ENCODE measurements around the gene SDK2. TPM values are rescaled to one million over a fixed set of nuclear protein-coding genes. Genes with fewer than 3 reads are reported as not detected.

The SDK2 gene
- total and polyA plus RNA-seq, 2 of the 8 experiments (the other 6 are each of a cell fraction or from before 2014, with no cell fraction given): 3.9 to 4.1 TPM

DNA sequence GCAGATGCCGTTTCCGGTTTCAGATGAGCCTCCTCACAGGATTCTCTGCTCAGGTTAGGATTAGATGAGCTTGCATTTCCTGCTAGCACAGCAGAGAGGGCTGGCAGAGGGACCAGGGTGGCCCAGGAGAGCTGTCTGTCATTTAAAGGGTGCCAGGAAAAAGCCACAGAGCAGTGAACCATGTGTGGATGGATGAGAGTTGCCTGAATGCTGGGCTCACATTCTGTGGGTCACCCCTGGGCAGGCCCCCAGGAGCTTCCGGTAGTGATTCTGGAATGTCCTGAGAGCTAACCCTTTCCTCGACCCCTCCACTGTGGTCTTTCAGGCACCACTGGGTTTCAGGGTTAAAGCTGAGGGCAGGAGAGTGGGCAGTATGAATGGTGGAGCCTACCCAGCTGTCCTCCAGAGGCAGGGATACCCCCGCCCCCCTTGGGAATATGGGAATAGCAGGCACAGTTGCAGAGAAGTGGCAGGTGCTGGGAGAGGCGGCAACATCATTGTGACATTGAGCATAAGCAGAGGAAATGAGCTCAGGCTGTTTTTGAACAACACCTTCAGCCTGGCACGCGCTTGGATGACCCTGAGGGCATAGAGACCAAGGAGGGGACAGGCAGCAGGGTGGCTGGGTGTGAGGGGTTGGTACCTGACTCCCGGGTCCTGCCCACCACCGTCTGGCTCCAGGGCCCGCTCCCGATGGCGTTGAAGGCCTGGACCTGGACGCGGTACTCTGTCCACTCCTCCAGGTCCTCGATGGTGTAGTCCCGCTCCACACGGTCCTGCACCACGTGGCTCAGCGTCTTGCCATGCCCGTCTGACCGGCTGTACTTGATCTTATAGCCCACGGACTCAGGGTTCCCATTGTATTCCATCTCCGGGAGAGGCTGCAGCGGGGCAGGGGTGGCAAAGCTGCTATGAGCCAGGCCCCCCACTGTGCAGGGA is 249.5 kb downstream of the SDK2 start:
- TF ChIP-seq POU5F1 (IDR thresholded peaks at IDR 0.05; ENCODE audit: low read depth, low read length): no peak
- TF ChIP-seq, protein P1, sequence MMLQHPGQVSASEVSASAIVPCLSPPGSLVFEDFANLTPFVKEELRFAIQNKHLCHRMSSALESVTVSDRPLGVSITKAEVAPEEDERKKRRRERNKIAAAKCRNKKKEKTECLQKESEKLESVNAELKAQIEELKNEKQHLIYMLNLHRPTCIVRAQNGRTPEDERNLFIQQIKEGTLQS (IDR thresholded peaks at IDR 0.05; ENCODE audit: insufficient read depth, low read depth, low read length): no peak
- no peak for TF ChIP-seq SRF (IDR thresholded peaks at IDR 0.05; ENCODE audit: low read depth, low read length)
- TF ChIP-seq SAP30 (IDR thresholded peaks at IDR 0.05; ENCODE audit: insufficient read depth, insufficient replicate concordance, low read length): no peak
- TF ChIP-seq KDM1A (IDR thresholded peaks at IDR 0.05; ENCODE audit: borderline replicate concordance, low read length): no peak
- TF ChIP-seq TAF1 (IDR thresholded peaks at IDR 0.05; ENCODE audit: low read depth, low read length): no peak
- no peak for TF ChIP-seq TCF12 (IDR thresholded peaks at IDR 0.05; ENCODE audit: low read depth, low read length)
- H2BK120ac ChIP-seq (replicated peaks; ENCODE audit: low read depth, low read length): no peak overlapping the region
- H2AK5ac ChIP-seq (ENCODE audit: low read depth, low read length): no peak overlapping the region
- peaks cover 0 to 1% of the 10 kb centered on the region in 2 experiments for H4K20me1 ChIP-seq (replicated peaks in 1 of 2; ENCODE audit: control insufficient read depth in 1 of 2, insufficient read depth in 2 of 2, low read length in 2 of 2)
- H2AFZ ChIP-seq (ENCODE audit: low read length): no peak overlapping the region
- H3K56ac ChIP-seq (replicated peaks; ENCODE audit: insufficient read length, low read depth, low read length): no peak overlapping the region
- H3K79me2 ChIP-seq (ENCODE audit: control insufficient read depth in 1 of 2, insufficient read depth in 2 of 2, low read length in 2 of 2): no peaks in the 10 kb centered on the region
- no peak overlapping the region for H3K18ac ChIP-seq (ENCODE audit: extremely low read depth, low read length)
- WGBS, 2 experiments (ENCODE audit: extremely low coverage in 1 of 2, insufficient coverage in 1 of 2, insufficient read length in 1 of 2, insufficient replicate concordance in 2 of 2, low coverage in 1 of 2, low lambda C conversion rate in 2 of 2, missing lambda C conversion rate in 1 of 2): 87% methylated on average over 25 of the region's 25 CpGs; no CpG with 5 or more reads in 1 of the 2 experiments
- no peak overlapping the region for H2BK20ac ChIP-seq (ENCODE audit: low read length)
- POLR2A ChIA-PET (ENCODE audit: partially characterized antibody): no interaction called here
- no peaks in the 10 kb centered on the region for H3K27me3 ChIP-seq (replicated peaks in 1 of 4; ENCODE audit: control insufficient read depth in 3 of 4, extremely low read depth in 1 of 4, insufficient read depth in 3 of 4, low read length in 3 of 4)
- no peaks in the 10 kb centered on the region for H3K9me3 ChIP-seq (ENCODE audit: insufficient read depth in 2 of 2, low read depth in 1 of 2, low read length in 1 of 2)
- H4K8ac ChIP-seq (ENCODE audit: extremely low read depth, insufficient read depth, low read length): peak overlapping the region; percentile 51; the same call in 1 of the 2 replicates
- no peak overlapping the region for H2BK15ac ChIP-seq (ENCODE audit: low read length)
- peak overlapping the region; percentile 27 for H4K91ac ChIP-seq (replicated peaks; ENCODE audit: insufficient read length, low read length)
- H3K27ac ChIP-seq (ENCODE audit: low read depth, low read length): no peak overlapping the region
- DNase-seq (ENCODE audit: low read depth in 1 of 2, low spot score in 2 of 2) (no peak), FAIRE-seq (no peak)
- H2BK5ac ChIP-seq (ENCODE audit: low read depth, low read length): no peak overlapping the region
- no peak overlapping the region for H3K4ac ChIP-seq (replicated peaks; ENCODE audit: insufficient read length, low read depth, low read length)
- CTCF ChIA-PET (ENCODE audit: partially characterized antibody): interaction anchor here (0.7 to 1.8 kb wide), 9 partner anchors 8 to 391 kb away, joined by 3 to 8 read pairs (median 3); no protein-coding TSS in a partner anchor
- no peak overlapping the region for H3K4me3 ChIP-seq (ENCODE audit: extremely low read depth in 1 of 4, insufficient read depth in 2 of 4, low read depth in 3 of 4, low read length in 4 of 4)
- H3K4me1 ChIP-seq (replicated peaks in 1 of 4; ENCODE audit: control insufficient read depth in 3 of 4, insufficient read depth in 4 of 4, low read length in 3 of 4): peaks cover 0 to 2% (median 0%) of the 10 kb centered on the region in 4 experiments; a peak in 1 of 7 replicates
- H3K79me1 ChIP-seq (ENCODE audit: low read depth, low read length): no peaks in the 10 kb centered on the region; the same call in 1 of the 2 replicates
- no peak overlapping the region for H3K14ac ChIP-seq (ENCODE audit: insufficient read length)
- no peak overlapping the region for H3K4me2 ChIP-seq (ENCODE audit: insufficient read depth in 1 of 2, low read depth in 2 of 2, low read length in 2 of 2)
- no peaks in the 10 kb centered on the region; the same call in 1 of the 2 replicates for H3K23me2 ChIP-seq (ENCODE audit: low read depth, low read length)
- H3K23ac ChIP-seq (ENCODE audit: insufficient read length): no peak overlapping the region
- no peak overlapping the region for H3K9ac ChIP-seq (replicated peaks in 1 of 4; ENCODE audit: extremely low read depth in 1 of 4, low read depth in 3 of 4, low read length in 3 of 4)
- no peaks in the 10 kb centered on the region; a peak in 2 of 8 replicates for H3K36me3 ChIP-seq (ENCODE audit: control insufficient read depth in 2 of 4, insufficient read depth in 4 of 4, low read length in 3 of 4)
- no peak overlapping the region for H2BK12ac ChIP-seq (ENCODE audit: low read depth, low read length)
- no peak overlapping the region for H4K5ac ChIP-seq (ENCODE audit: insufficient read length, low read depth, low read length)
